ENCODE measurements around the gene PAXX.

GRCh38 chr9:137007816-137008270 lies 15.6 kb downstream of the PAXX start:
- TF ChIP-seq CTCF (IDR thresholded peaks at IDR 0.05 in 2 of 3, conservative IDR thresholded peaks at IDR 0.05 in 1 of 3; ENCODE audit: insufficient read depth in 2 of 3, low read depth in 1 of 3, low read length in 3 of 3) (no peak), CREB1 (IDR thresholded peaks at IDR 0.05) (no peak), CREB1 (CRISPR knock-in tag; IDR thresholded peaks at IDR 0.05) (no peak)

All from K562 (cell line).